ENCODE data around the gene ADAMTS1. TPM values are rescaled to one million over a fixed set of nuclear protein-coding genes. Genes with fewer than 3 reads are reported as not detected.

ADAMTS1 gene
- total RNA-seq, 2 experiments from 2014 or later: not detected

DNA sequence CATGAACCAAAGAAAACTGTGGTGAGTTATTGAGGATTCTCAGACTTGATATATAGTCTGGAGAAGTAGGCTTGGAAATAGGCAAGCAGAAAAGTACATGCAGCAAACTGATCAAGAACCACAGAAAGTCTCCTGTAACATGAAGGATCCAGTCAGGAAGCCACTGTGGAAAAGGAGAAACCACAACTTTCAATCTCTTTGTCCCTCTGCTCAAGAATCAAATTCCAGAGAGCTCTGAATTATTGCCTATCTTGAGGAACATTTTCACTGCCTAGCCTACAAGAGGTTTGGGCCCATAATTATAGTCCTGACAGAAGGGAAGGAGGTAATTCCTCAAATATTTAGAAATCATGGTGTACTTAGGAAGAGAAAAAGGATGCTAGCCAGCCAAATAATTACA is 43.0 kb upstream of the ADAMTS1 start:
- H3K4me3 ChIP-seq (ENCODE audit: low read depth, low read length, poor library complexity, severe bottlenecking): no peak overlapping the region
- H2AFZ ChIP-seq (ENCODE audit: low read length): no peak overlapping the region
- no peaks in the 10 kb centered on the region for H3K4me1 ChIP-seq (ENCODE audit: insufficient read depth, low read length, poor library complexity, severe bottlenecking)
- no peaks in the 10 kb centered on the region for H3K79me2 ChIP-seq (ENCODE audit: insufficient read depth, low read depth, low read length)
- POLR2A ChIA-PET: no interaction called here
- no peaks in the 10 kb centered on the region for H3K9me3 ChIP-seq (ENCODE audit: low read length)
- H3K27ac ChIP-seq (ENCODE audit: low read depth, low read length, poor library complexity, severe bottlenecking): no peak overlapping the region
- intact Hi-C loops (cut with micrococcal nuclease; ENCODE audit: unreplicated experiment): no loop called here
- no peak overlapping the region for H3K4me2 ChIP-seq (ENCODE audit: low read length)
- H3K36me3 ChIP-seq (ENCODE audit: insufficient read depth, low read length): no peaks in the 10 kb centered on the region
- CTCF ChIA-PET (ENCODE audit: unreplicated experiment): no interaction called here
- H4K20me1 ChIP-seq (ENCODE audit: insufficient read depth, low read length): no peaks in the 10 kb centered on the region
- no peak for TF ChIP-seq EZH2phosphoT487 (IDR thresholded peaks at IDR 0.05; ENCODE audit: borderline replicate concordance, low read depth, low read length)
- TF ChIP-seq, protein P1, sequence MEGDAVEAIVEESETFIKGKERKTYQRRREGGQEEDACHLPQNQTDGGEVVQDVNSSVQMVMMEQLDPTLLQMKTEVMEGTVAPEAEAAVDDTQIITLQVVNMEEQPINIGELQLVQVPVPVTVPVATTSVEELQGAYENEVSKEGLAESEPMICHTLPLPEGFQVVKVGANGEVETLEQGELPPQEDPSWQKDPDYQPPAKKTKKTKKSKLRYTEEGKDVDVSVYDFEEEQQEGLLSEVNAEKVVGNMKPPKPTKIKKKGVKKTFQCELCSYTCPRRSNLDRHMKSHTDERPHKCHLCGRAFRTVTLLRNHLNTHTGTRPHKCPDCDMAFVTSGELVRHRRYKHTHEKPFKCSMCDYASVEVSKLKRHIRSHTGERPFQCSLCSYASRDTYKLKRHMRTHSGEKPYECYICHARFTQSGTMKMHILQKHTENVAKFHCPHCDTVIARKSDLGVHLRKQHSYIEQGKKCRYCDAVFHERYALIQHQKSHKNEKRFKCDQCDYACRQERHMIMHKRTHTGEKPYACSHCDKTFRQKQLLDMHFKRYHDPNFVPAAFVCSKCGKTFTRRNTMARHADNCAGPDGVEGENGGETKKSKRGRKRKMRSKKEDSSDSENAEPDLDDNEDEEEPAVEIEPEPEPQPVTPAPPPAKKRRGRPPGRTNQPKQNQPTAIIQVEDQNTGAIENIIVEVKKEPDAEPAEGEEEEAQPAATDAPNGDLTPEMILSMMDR (conservative IDR thresholded peaks at IDR 0.05; ENCODE audit: low read length): no peak
- BruUV-seq (replicated peaks): no TSS peak
- no peak for DNase-seq (ENCODE audit: low spot score)
- H3K9me2 ChIP-seq (ENCODE audit: insufficient read depth, low read length): no peaks in the 10 kb centered on the region

DNA sequence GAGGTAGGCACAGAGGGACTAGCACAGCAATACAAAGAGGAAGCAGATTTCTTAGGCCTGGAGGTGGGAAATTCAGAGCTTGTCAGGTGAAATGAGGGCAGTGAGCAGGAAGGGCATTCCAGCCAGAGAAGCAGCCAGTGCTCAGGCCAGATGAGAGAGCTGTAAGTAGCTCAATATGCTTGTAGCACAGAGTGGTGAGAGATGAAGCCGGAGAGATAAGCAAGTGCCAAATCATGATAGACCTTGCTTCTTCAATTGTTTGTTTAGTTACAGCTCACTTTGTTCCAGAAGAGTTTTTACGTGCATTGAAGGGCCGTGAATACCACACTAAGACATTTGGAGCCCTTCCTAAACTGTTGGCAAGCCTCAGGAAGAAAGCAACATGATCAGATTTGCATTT is 42.0 kb upstream of the ADAMTS1 start:
- H3K9me3 ChIP-seq (ENCODE audit: low read length): no peaks in the 10 kb centered on the region
- TF ChIP-seq EZH2phosphoT487 (IDR thresholded peaks at IDR 0.05; ENCODE audit: borderline replicate concordance, low read depth, low read length): no peak
- TF ChIP-seq, protein P1 (conservative IDR thresholded peaks at IDR 0.05; ENCODE audit: low read length): no peak
- ChIA-PET POLR2A (no interaction called here), CTCF (ENCODE audit: unreplicated experiment) (no interaction called here)
- H2AFZ ChIP-seq (ENCODE audit: low read length): no peak overlapping the region
- no TSS peak for BruUV-seq (replicated peaks)
- H4K20me1 ChIP-seq (ENCODE audit: insufficient read depth, low read length): no peaks in the 10 kb centered on the region
- H3K4me2 ChIP-seq (ENCODE audit: low read length): no peak overlapping the region
- H3K9me2 ChIP-seq (ENCODE audit: insufficient read depth, low read length): no peaks in the 10 kb centered on the region
- intact Hi-C loops (cut with micrococcal nuclease; ENCODE audit: unreplicated experiment): no loop called here
- DNase-seq (ENCODE audit: low spot score): no peak
- H3K79me2 ChIP-seq (ENCODE audit: insufficient read depth, low read depth, low read length): no peaks in the 10 kb centered on the region
- H3K4me3 ChIP-seq (ENCODE audit: low read depth, low read length, poor library complexity, severe bottlenecking): no peak overlapping the region
- no peak overlapping the region for H3K27ac ChIP-seq (ENCODE audit: low read depth, low read length, poor library complexity, severe bottlenecking)
- H3K4me1 ChIP-seq (ENCODE audit: insufficient read depth, low read length, poor library complexity, severe bottlenecking): no peaks in the 10 kb centered on the region
- no peaks in the 10 kb centered on the region for H3K36me3 ChIP-seq (ENCODE audit: insufficient read depth, low read length)

DNA sequence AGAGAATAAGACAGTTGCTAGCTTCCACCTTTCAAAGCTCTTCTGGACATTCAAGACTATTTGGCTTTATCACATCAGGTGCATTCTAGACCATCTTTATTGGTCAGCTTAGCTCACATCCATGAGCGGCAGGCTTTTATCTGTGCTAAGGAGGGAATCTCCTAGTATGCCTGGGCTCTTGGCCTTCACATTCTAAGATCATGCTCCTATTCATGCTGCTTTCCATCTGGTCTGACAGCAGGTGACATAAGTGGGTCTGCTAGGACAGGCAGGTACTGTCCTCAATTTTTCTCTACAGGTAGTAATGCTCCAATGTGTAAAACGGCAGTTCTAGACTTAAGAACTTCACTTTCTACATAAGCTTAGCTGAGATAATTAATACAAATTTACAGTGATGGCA is 39.2 kb upstream of the ADAMTS1 start:
- Histone ChIP-seq H4K20me1 (ENCODE audit: insufficient read depth, low read length) (no peaks in the 10 kb centered on the region), H3K9me3 (ENCODE audit: low read length) (no peaks in the 10 kb centered on the region), H3K27ac (ENCODE audit: low read depth, low read length, poor library complexity, severe bottlenecking) (no peak overlapping the region), H3K9me2 (ENCODE audit: insufficient read depth, low read length) (no peaks in the 10 kb centered on the region), H3K36me3 (ENCODE audit: insufficient read depth, low read length) (no peaks in the 10 kb centered on the region), H3K79me2 (ENCODE audit: insufficient read depth, low read depth, low read length) (no peaks in the 10 kb centered on the region), H2AFZ (ENCODE audit: low read length) (no peak overlapping the region), H3K4me1 (ENCODE audit: insufficient read depth, low read length, poor library complexity, severe bottlenecking) (no peaks in the 10 kb centered on the region), H3K4me3 (ENCODE audit: low read depth, low read length, poor library complexity, severe bottlenecking) (no peak overlapping the region), H3K4me2 (ENCODE audit: low read length) (no peak overlapping the region)
- POLR2A ChIA-PET: interaction anchor here (0.8 to 1.1 kb wide), 2 partner anchors 44 to 259 kb away, joined by 3 read pairs; no protein-coding TSS in a partner anchor
- TF ChIP-seq EZH2phosphoT487 (IDR thresholded peaks at IDR 0.05; ENCODE audit: borderline replicate concordance, low read depth, low read length): no peak
- TF ChIP-seq, protein P1 (conservative IDR thresholded peaks at IDR 0.05; ENCODE audit: low read length): no peak
- CTCF ChIA-PET (ENCODE audit: unreplicated experiment): no interaction called here
- intact Hi-C loops (cut with micrococcal nuclease; ENCODE audit: unreplicated experiment): no loop called here
- DNase-seq (ENCODE audit: low spot score): no peak
- no TSS peak for BruUV-seq (replicated peaks)
